Breast epithelium (tissue), 3 donors: ENCODE measurements around the gene NINJ2.

Experiments used
- POLR2A ChIP-seq: fragments of 450-650 bp; IDR thresholded peaks from one replicate; pipeline ENCODE4 v1.6.1; 2016; ENCODE audit warnings: antibody characterized with exemption, mild to moderate bottlenecking, moderate library complexity
- TF ChIP-seq, protein P1 (sequence below), 3 donors: fragments of 450-650 bp; IDR thresholded peaks; one replicate each; pipeline ENCODE4 v1.5.1; 2016 to 2017; ENCODE audit warnings: antibody characterized with exemption in 3 of 3, mild to moderate bottlenecking in 3 of 3, moderate library complexity in 3 of 3

DNA sequence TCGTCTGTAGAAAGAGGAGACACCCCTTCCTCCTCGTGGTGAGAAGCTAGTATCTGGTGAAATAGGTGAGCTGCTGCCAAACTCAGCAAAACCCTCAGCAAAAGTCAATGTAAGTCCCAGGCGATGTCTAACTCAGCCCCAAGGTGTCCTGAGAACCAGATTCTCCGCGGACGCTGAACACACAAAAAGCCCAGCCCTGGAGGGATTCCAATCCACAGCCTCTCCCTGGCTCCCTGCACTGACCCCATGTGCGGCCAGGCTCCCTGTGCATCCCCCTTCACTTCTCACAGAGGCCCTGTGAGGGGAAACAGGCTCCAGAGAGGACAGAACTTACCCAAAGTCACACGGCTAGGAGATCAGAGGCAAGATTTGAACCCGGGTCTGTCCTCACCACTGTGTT is 81.5 kb downstream of the NINJ2 start:
- TF ChIP-seq, protein P1, sequence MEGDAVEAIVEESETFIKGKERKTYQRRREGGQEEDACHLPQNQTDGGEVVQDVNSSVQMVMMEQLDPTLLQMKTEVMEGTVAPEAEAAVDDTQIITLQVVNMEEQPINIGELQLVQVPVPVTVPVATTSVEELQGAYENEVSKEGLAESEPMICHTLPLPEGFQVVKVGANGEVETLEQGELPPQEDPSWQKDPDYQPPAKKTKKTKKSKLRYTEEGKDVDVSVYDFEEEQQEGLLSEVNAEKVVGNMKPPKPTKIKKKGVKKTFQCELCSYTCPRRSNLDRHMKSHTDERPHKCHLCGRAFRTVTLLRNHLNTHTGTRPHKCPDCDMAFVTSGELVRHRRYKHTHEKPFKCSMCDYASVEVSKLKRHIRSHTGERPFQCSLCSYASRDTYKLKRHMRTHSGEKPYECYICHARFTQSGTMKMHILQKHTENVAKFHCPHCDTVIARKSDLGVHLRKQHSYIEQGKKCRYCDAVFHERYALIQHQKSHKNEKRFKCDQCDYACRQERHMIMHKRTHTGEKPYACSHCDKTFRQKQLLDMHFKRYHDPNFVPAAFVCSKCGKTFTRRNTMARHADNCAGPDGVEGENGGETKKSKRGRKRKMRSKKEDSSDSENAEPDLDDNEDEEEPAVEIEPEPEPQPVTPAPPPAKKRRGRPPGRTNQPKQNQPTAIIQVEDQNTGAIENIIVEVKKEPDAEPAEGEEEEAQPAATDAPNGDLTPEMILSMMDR (IDR thresholded peaks at IDR 0.05) = no peak
- no peak for TF ChIP-seq POLR2A
